CD4-positive, alpha-beta T cell (primary cell): Measurements from ENCODE around the gene TRAK2. TPM values are rescaled to one million over a fixed set of nuclear protein-coding genes. Genes with fewer than 3 reads are reported as not detected.

Source experiments
- ATAC-seq: fragments of 200-7000 bp; cut with Tn5 transposase; one replicate; pipeline ENCODE4 v1.10.0; 2022; ENCODE audit warnings: mild to moderate bottlenecking; ENCODE audit not compliant: poor library complexity
- CTCF ChIA-PET: fragments of 350-600 bp; sonication (Branson Sonifier 250); formaldehyde crosslinking; loops from one replicate; lab custom pipeline; 2021; ENCODE audit warnings: antibody characterized with exemption, inconsistent platforms; lab: Charles Lee
- POLR2A ChIA-PET: fragments of 350-600 bp; sonication (Branson Sonifier 250); formaldehyde crosslinking; loops from one replicate; lab custom pipeline; 2021; ENCODE audit warnings: antibody characterized with exemption, inconsistent platforms; lab: Charles Lee
- DNase-seq, 14 experiments: peaks; one replicate each; pipeline ENCODE4 v3.0.0-alpha.2; 2013 to 2020; ENCODE audit warnings: mixed read lengths in 2 of 14
- H3K27ac ChIP-seq, 2 donors: one replicate each; pipeline versions ENCODE4 v1.5.1 to v1.7.0; 2013; ENCODE audit warnings: low read length in 2 of 2, low read depth in 1 of 2, mild to moderate bottlenecking in 1 of 2
- H3K27me3 ChIP-seq, 2 experiments: 1 replicate in 1 of 2; 2 replicates in 1 of 2; pipeline versions ENCODE4 v1.6.1 to v1.7.0; 2013; ENCODE audit warnings: low read length in 2 of 2, control low read depth in 1 of 2, mild to moderate bottlenecking in 1 of 2, moderate library complexity in 1 of 2; ENCODE audit not compliant: insufficient read depth in 2 of 2, control insufficient read depth in 1 of 2
- H3K36me3 ChIP-seq: one replicate; pipeline ENCODE4 v1.6.1; 2013; ENCODE audit warnings: low read length, control low read depth; ENCODE audit not compliant: insufficient read depth
- H3K4me1 ChIP-seq: one replicate; pipeline ENCODE4 v1.6.1; 2013; ENCODE audit warnings: low read length, control low read depth; ENCODE audit not compliant: insufficient read depth
- H3K4me3 ChIP-seq: one replicate; pipeline ENCODE4 v1.5.1; 2013; ENCODE audit warnings: mild to moderate bottlenecking, low read length, moderate library complexity
- H3K9me3 ChIP-seq, 2 experiments: 1 replicate in 1 of 2; 2 replicates in 1 of 2; pipeline versions ENCODE4 v1.6.1 to v1.7.0; 2013; ENCODE audit warnings: low read length in 2 of 2, mild to moderate bottlenecking in 2 of 2, control low read depth in 1 of 2, moderate library complexity in 1 of 2; ENCODE audit not compliant: control insufficient read depth in 1 of 2, insufficient read depth in 1 of 2
- H3K27ac Mint-ChIP-seq: one replicate; pipeline ENCODE4 v1.8.0; 2020; ENCODE audit warnings: mixed read lengths
- H3K27me3 Mint-ChIP-seq: one replicate; pipeline ENCODE4 v1.8.0; 2021; ENCODE audit warnings: mixed read lengths
- H3K36me3 Mint-ChIP-seq: one replicate; pipeline ENCODE4 v1.8.0; 2021; ENCODE audit warnings: low read depth, mixed read lengths
- H3K4me1 Mint-ChIP-seq: one replicate; pipeline ENCODE4 v1.8.0; 2021; ENCODE audit warnings: low read depth, mixed read lengths
- H3K4me3 Mint-ChIP-seq: one replicate; pipeline ENCODE4 v1.8.0; 2020; ENCODE audit warnings: mild to moderate bottlenecking, mixed read lengths
- H3K9me3 Mint-ChIP-seq: one replicate; pipeline ENCODE4 v1.8.0; 2020; ENCODE audit warnings: mixed read lengths
- intact Hi-C, 2 experiments: fragments of 100-400 bp; cut with DNase I in 1 of 2; cut with micrococcal nuclease in 1 of 2; formaldehyde crosslinking; loops; one replicate each; pipeline versions ENCODE4 v1.15.1 to v1.9.0; 2023 to 2025; cut with DNase I, micrococcal nuclease
- total RNA-seq, 174 experiments: library from RNA in 2 of 174; stranded (reverse) in 2 of 174; gene quantifications; one replicate each; pipeline ENCODE4 v1.2.3 and lab custom pipeline; 2021 to 2026
- TF ChIP-seq, protein P1 (sequence below): fragments of 200-600 bp; IDR thresholded peaks from one replicate; pipeline ENCODE4 v1.8.0; 2022; ENCODE audit warnings: antibody characterized with exemption, mild to moderate bottlenecking

Gene TRAK2
- total RNA-seq, 2 experiments from 2014 or later, result 32.5 to 35.6 TPM

DNA sequence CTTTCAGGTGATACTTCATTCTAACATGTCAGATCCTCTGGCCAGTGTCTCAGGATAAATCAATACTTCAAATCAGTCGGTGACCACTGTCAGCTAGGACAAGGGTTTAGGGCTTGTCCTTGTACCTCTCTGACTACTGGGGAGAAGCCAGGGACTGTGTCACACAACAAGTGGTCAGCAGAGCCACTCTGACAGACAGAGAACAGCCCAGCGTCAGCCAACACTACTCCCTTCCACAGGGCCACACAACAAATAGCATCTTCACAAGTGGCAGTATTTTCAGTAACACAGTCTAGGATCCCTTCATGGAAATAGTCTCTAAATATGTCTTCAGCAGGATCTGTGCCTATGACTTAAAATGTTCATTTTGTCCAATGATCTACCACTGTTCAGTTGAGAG, 108.3 kb downstream of the TRAK2 start:
- peaks cover 10% of the 10 kb centered on the region for H3K9me3 Mint-ChIP-seq
- no peak overlapping the region for H3K27ac Mint-ChIP-seq
- Histone ChIP-seq H3K36me3 (peaks cover 10% of the 10 kb centered on the region), H3K4me1 (no peaks in the 10 kb centered on the region), H3K27ac (no peak overlapping the region), H3K4me3 (no peak overlapping the region), H3K9me3 (no peaks in the 10 kb centered on the region), H3K27me3 (no peaks in the 10 kb centered on the region)
- TF ChIP-seq, protein P1, sequence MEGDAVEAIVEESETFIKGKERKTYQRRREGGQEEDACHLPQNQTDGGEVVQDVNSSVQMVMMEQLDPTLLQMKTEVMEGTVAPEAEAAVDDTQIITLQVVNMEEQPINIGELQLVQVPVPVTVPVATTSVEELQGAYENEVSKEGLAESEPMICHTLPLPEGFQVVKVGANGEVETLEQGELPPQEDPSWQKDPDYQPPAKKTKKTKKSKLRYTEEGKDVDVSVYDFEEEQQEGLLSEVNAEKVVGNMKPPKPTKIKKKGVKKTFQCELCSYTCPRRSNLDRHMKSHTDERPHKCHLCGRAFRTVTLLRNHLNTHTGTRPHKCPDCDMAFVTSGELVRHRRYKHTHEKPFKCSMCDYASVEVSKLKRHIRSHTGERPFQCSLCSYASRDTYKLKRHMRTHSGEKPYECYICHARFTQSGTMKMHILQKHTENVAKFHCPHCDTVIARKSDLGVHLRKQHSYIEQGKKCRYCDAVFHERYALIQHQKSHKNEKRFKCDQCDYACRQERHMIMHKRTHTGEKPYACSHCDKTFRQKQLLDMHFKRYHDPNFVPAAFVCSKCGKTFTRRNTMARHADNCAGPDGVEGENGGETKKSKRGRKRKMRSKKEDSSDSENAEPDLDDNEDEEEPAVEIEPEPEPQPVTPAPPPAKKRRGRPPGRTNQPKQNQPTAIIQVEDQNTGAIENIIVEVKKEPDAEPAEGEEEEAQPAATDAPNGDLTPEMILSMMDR, result no peak
- CTCF ChIA-PET, result no interaction called here
- peaks cover 14% of the 10 kb centered on the region for H3K4me1 Mint-ChIP-seq
- H3K36me3 Mint-ChIP-seq, result peaks cover 77% of the 10 kb centered on the region
- intact Hi-C loops, result no loop called here
- H3K27me3 Mint-ChIP-seq, result no peaks in the 10 kb centered on the region
- no peak for DNase-seq
- H3K4me3 Mint-ChIP-seq, result no peak overlapping the region
- no peak for ATAC-seq
- POLR2A ChIA-PET, result interaction anchor here (0.6 kb wide), 1 partner anchor 257 kb away, joined by 3 read pairs; no protein-coding TSS in a partner anchor

- POLR2A ChIA-PET, result no interaction called here
- H3K27ac ChIP-seq, result no peak overlapping the region
- no peak overlapping the region for H3K4me3 ChIP-seq
- H3K4me1 ChIP-seq, result peaks cover 8% of the 10 kb centered on the region
- no peaks in the 10 kb centered on the region for H3K27me3 ChIP-seq
- no peaks in the 10 kb centered on the region for H3K36me3 ChIP-seq
- peaks cover 28% of the 10 kb centered on the region for H3K36me3 Mint-ChIP-seq
- CTCF ChIA-PET, result no interaction called here
- H3K9me3 Mint-ChIP-seq, result peaks cover 12% of the 10 kb centered on the region
- DNase-seq (no peak), ATAC-seq (no peak)
- no peak overlapping the region for H3K4me3 Mint-ChIP-seq
- intact Hi-C loops, result no loop called here
- H3K27me3 Mint-ChIP-seq, result no peaks in the 10 kb centered on the region
- no peaks in the 10 kb centered on the region for H3K4me1 Mint-ChIP-seq
- H3K27ac Mint-ChIP-seq, result no peak overlapping the region
- H3K9me3 ChIP-seq, result peaks cover 0 to 3% of the 10 kb centered on the region in 2 experiments
- TF ChIP-seq, protein P1, result no peak
These were observed 121.8 kb downstream of the TRAK2 start for GRCh38 chr2:201329409-201329808.

DNA sequence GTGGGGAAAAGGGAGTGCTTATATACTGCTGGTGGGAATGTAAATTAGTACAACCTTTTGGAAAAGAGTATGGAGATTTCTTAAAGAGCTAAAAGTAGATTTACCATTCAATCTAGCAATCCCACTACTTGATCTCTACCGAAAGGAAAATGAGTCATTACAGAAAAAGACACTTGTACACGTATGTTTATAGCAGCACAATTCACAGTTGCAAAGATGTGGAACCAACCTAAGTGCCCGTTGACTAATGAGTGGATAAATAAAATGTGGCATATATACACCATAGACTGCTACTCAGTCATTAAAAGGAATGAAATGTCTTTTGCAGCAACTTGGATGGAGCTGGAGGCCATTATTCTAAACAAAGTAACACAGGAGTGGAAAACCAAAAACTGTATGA, 123.6 kb downstream of the TRAK2 start:
- DNase-seq (no peak), ATAC-seq (no peak)
- H3K36me3 ChIP-seq, result no peaks in the 10 kb centered on the region
- intact Hi-C loops, result no loop called here
- H3K27ac ChIP-seq, result no peak overlapping the region
- H3K36me3 Mint-ChIP-seq, result peaks cover 43% of the 10 kb centered on the region
- POLR2A ChIA-PET, result interaction anchor here (0.6 kb wide), 1 partner anchor 628 kb away, joined by 3 read pairs; no protein-coding TSS in a partner anchor
- CTCF ChIA-PET, result interaction anchor here (0.6 kb wide), 1 partner anchor 991 kb away, joined by 3 read pairs; no protein-coding TSS in a partner anchor
- H3K4me1 ChIP-seq, result peaks cover 8% of the 10 kb centered on the region
- no peak overlapping the region for H3K4me3 ChIP-seq
- no peaks in the 10 kb centered on the region for H3K4me1 Mint-ChIP-seq
- TF ChIP-seq, protein P1, result no peak
- H3K4me3 Mint-ChIP-seq, result no peak overlapping the region
- H3K27me3 Mint-ChIP-seq, result no peaks in the 10 kb centered on the region
- H3K9me3 ChIP-seq, result peaks cover 3 to 16% of the 10 kb centered on the region in 2 experiments
- H3K27me3 ChIP-seq, result no peaks in the 10 kb centered on the region
- no peak overlapping the region for H3K27ac Mint-ChIP-seq
- H3K9me3 Mint-ChIP-seq, result peaks cover 21% of the 10 kb centered on the region

Other genes starting within 250 kb of the TRAK2 start
- 100 to 1,000 TPM; 172 to 175 TPM for gene CASP8, start 190.9 kb downstream of the TRAK2 start, total RNA-seq
- gene FLACC1, start 94.1 kb downstream of the TRAK2 start, total RNA-seq, result 1 to 10 TPM; 4.5 to 4.8 TPM
- 1 to 10 TPM; 4.2 to 5.6 TPM for gene STRADB, start 282 bp upstream of the TRAK2 start, total RNA-seq
- gene TMEM237, start 192.0 kb upstream of the TRAK2 start, total RNA-seq, result 1 to 10 TPM; 4.0 to 4.6 TPM
- not detected for gene MPP4, start 247.2 kb upstream of the TRAK2 start, total RNA-seq